Keratinocyte (primary cell): ENCODE data around the gene BRPF3. TPM values are rescaled to one million over a fixed set of nuclear protein-coding genes. Genes with fewer than 3 reads are reported as not detected.

ENCODE experiments used
- DNase-seq: peaks from one replicate; pipeline ENCODE4 v3.0.0-alpha.2; 2011; ENCODE audit warnings: low read depth, missing footprints, low spot score
- FAIRE-seq: peaks from 2 replicates; lab custom pipeline; 2011; peaks lifted over from hg19 to GRCh38; lab: Jason Lieb, UNC
- H2AFZ ChIP-seq: 2 replicates; pipeline ENCODE4 v1.6.0; 2012; ENCODE audit warnings: low read length, control low read depth, inconsistent platforms; ENCODE audit not compliant: control insufficient read depth
- H3K27ac ChIP-seq: 2 replicates; pipeline ENCODE4 v1.5.1; 2011; ENCODE audit warnings: low read length; ENCODE audit not compliant: control insufficient read depth, insufficient read depth
- H3K27me3 ChIP-seq: 3 replicates; pipeline ENCODE4 v1.6.0; 2011; ENCODE audit warnings: low read length; ENCODE audit not compliant: control insufficient read depth, insufficient read depth; ENCODE audit errors: extremely low read depth
- H3K36me3 ChIP-seq, 2 experiments: 2 replicates in 1 of 2; 3 replicates in 1 of 2; pipeline ENCODE4 v1.5.1; 2011; ENCODE audit warnings: low read length in 2 of 2, mild to moderate bottlenecking in 1 of 2; ENCODE audit not compliant: control insufficient read depth in 2 of 2, insufficient read depth in 2 of 2; ENCODE audit errors: extremely low read depth in 1 of 2
- H3K4me1 ChIP-seq: 3 replicates; pipeline ENCODE4 v1.5.1; 2011; ENCODE audit warnings: low read length; ENCODE audit not compliant: control insufficient read depth, insufficient read depth; ENCODE audit errors: extremely low read depth
- H3K4me2 ChIP-seq: 3 replicates; pipeline ENCODE4 v1.6.0; 2011; ENCODE audit warnings: low read depth, low read length; ENCODE audit not compliant: control insufficient read depth, insufficient read depth; ENCODE audit errors: extremely low read depth
- H3K4me3 ChIP-seq, 3 experiments: fragments of 200-600 bp in 1 of 3; sonication (generic) in 1 of 3; 2 replicates in 2 of 3; 3 replicates in 1 of 3; pipeline ENCODE4 v1.5.1; 2011 to 2016; ENCODE audit warnings: low read length in 3 of 3, mild to moderate bottlenecking in 3 of 3, control low read depth in 2 of 3, inconsistent platforms in 1 of 3, low read depth in 1 of 3, mixed read lengths in 1 of 3, mixed run types in 1 of 3, moderate library complexity in 1 of 3; ENCODE audit not compliant: control insufficient read depth in 2 of 3, insufficient read depth in 2 of 3; ENCODE audit errors: extremely low read depth in 1 of 3
- H3K79me2 ChIP-seq: 2 replicates; pipeline ENCODE4 v1.6.0; 2012; ENCODE audit warnings: low read length; ENCODE audit not compliant: control insufficient read depth, insufficient read depth
- H3K9ac ChIP-seq: 3 replicates; pipeline ENCODE4 v1.6.0; 2011; ENCODE audit warnings: low read length; ENCODE audit not compliant: control insufficient read depth, insufficient read depth; ENCODE audit errors: extremely low read depth
- H3K9me1 ChIP-seq: 3 replicates; pipeline ENCODE4 v1.6.0; 2011; ENCODE audit warnings: low read length; ENCODE audit not compliant: control insufficient read depth, insufficient read depth; ENCODE audit errors: extremely low read depth
- H3K9me3 ChIP-seq: 2 replicates; pipeline ENCODE4 v1.5.1; 2012; ENCODE audit warnings: low read depth, low read length; ENCODE audit not compliant: control insufficient read depth
- H4K20me1 ChIP-seq: 3 replicates; pipeline ENCODE4 v1.6.0; 2011; ENCODE audit warnings: low read length; ENCODE audit not compliant: control insufficient read depth, insufficient read depth; ENCODE audit errors: extremely low read depth
- EZH2 ChIP-seq: IDR thresholded peaks from one replicate; pipeline ENCODE4 v1.6.1; 2012; ENCODE audit warnings: inconsistent platforms, mild to moderate bottlenecking, low read length, moderate library complexity
- dilution Hi-C: fragments of 300-500 bp; cut with MboI; formaldehyde crosslinking; loops from one replicate; pipeline ENCODE4 v1.7.0; 2020; ENCODE audit warnings: low sequenced_read_pairs; ENCODE audit not compliant: extremely low pct_ligation_motif_present
- polyA plus RNA-seq, 5 experiments: library from polyadenylated mRNA; depleted of rRNA in 3 of 5; stranded (reverse) in 3 of 5; stranded (forward) in 1 of 5; unstranded in 1 of 5; fragments of >200 nt; gene quantifications; 1 replicate in 1 of 5; 2 replicates in 3 of 5; 3 replicates in 1 of 5; pipeline versions ENCODE4 v1.2.1 to v1.2.3, GENCODE V29; 2011 to 2012; ENCODE audit warnings: missing spikeins in 2 of 5, low read depth in 1 of 5, low replicate concordance in 1 of 5
- TF ChIP-seq, protein P1 (sequence below), 3 experiments: IDR thresholded peaks in 1 of 3; conservative IDR thresholded peaks in 1 of 3; optimal IDR thresholded peaks in 1 of 3; 2 replicates in 2 of 3; 3 replicates in 1 of 3; pipeline versions ENCODE3 to v1.5.1; 2011; ENCODE audit warnings: low read length in 3 of 3, mild to moderate bottlenecking in 3 of 3, moderate library complexity in 2 of 3, control low read depth in 1 of 3, inconsistent platforms in 1 of 3; ENCODE audit not compliant: insufficient read depth in 2 of 3; ENCODE audit errors: extremely low read depth in 1 of 3

Gene BRPF3
- polyA plus RNA-seq, 1 donor (not counting 4 experiments of a cell fraction or from before 2014, with no cell fraction given) = 4.8 TPM

DNA sequence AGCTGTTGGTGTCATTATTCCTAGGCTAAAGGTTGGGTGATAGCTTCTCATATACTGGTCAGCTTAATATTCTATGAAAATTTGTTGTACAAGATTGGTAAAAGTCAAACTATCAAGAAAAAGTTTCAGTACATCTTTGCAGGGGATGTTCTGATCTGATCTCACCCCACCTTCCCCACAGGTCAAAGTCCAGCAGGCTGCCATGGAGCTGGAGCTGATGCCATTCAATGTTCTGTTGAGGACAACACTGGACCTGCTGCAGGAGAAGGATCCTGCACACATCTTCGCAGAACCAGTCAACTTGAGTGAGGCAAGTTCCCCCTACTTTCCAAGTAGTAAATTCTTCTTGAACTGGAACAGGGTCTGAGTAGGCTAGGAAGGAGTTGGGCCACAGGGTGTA, 13.1 kb downstream of the BRPF3 start:
- H3K79me2 ChIP-seq = no peaks in the 10 kb centered on the region
- dilution Hi-C loops = no loop called here
- no peaks in the 10 kb centered on the region for H4K20me1 ChIP-seq
- no peak overlapping the region for H3K9ac ChIP-seq
- no peaks in the 10 kb centered on the region for H3K9me1 ChIP-seq
- DNase-seq (no peak), FAIRE-seq (no peak)
- no peaks in the 10 kb centered on the region for H3K9me3 ChIP-seq
- H3K4me2 ChIP-seq = no peak overlapping the region
- no peaks in the 10 kb centered on the region for H3K27me3 ChIP-seq
- H3K4me1 ChIP-seq = no peaks in the 10 kb centered on the region
- H3K27ac ChIP-seq = no peak overlapping the region
- no peak overlapping the region for H3K4me3 ChIP-seq
- H2AFZ ChIP-seq = no peak overlapping the region
- H3K36me3 ChIP-seq = peaks cover 28 to 30% of the 10 kb centered on the region in 2 experiments
- no peak for TF ChIP-seq EZH2
- TF ChIP-seq, protein P1, sequence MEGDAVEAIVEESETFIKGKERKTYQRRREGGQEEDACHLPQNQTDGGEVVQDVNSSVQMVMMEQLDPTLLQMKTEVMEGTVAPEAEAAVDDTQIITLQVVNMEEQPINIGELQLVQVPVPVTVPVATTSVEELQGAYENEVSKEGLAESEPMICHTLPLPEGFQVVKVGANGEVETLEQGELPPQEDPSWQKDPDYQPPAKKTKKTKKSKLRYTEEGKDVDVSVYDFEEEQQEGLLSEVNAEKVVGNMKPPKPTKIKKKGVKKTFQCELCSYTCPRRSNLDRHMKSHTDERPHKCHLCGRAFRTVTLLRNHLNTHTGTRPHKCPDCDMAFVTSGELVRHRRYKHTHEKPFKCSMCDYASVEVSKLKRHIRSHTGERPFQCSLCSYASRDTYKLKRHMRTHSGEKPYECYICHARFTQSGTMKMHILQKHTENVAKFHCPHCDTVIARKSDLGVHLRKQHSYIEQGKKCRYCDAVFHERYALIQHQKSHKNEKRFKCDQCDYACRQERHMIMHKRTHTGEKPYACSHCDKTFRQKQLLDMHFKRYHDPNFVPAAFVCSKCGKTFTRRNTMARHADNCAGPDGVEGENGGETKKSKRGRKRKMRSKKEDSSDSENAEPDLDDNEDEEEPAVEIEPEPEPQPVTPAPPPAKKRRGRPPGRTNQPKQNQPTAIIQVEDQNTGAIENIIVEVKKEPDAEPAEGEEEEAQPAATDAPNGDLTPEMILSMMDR (optimal IDR thresholded peaks at IDR 0.05 in 1 of 3, IDR thresholded peaks at IDR 0.05 in 1 of 3, conservative IDR thresholded peaks at IDR 0.05 in 1 of 3; ENCODE audit: extremely low read depth in 1 of 3, insufficient read depth in 2 of 3, low read length in 3 of 3) = no peak

- no peak overlapping the region for H3K4me2 ChIP-seq
- H3K36me3 ChIP-seq = peaks cover 28 to 30% of the 10 kb centered on the region in 2 experiments
- no peaks in the 10 kb centered on the region for H3K4me1 ChIP-seq
- H2AFZ ChIP-seq = no peak overlapping the region
- no peaks in the 10 kb centered on the region for H3K9me3 ChIP-seq
- TF ChIP-seq, protein P1 (optimal IDR thresholded peaks at IDR 0.05 in 1 of 3, IDR thresholded peaks at IDR 0.05 in 1 of 3, conservative IDR thresholded peaks at IDR 0.05 in 1 of 3; ENCODE audit: extremely low read depth in 1 of 3, insufficient read depth in 2 of 3, low read length in 3 of 3) = no peak
- no peak for TF ChIP-seq EZH2
- H3K27me3 ChIP-seq = no peaks in the 10 kb centered on the region
- dilution Hi-C loops = no loop called here
- no peak overlapping the region for H3K27ac ChIP-seq
- no peaks in the 10 kb centered on the region for H3K9me1 ChIP-seq
- no peaks in the 10 kb centered on the region for H3K79me2 ChIP-seq
- no peak overlapping the region for H3K9ac ChIP-seq
- no peak overlapping the region for H3K4me3 ChIP-seq
- no peaks in the 10 kb centered on the region for H4K20me1 ChIP-seq
- no peak for FAIRE-seq
- DNase-seq = no peak
Measured at GRCh38 chr6:36210182-36210581, 13.6 kb downstream of the BRPF3 start.
